Lower leg skin (tissue), 3 donors: ENCODE results near the gene PARP11.

Experiments
- POLR2A ChIP-seq, 2 donors: fragments of 450-650 bp; IDR thresholded peaks; one replicate each; pipeline ENCODE4 v1.6.1; 2016 to 2017; ENCODE audit warnings: antibody characterized with exemption in 2 of 2, mild to moderate bottlenecking in 1 of 2, moderate library complexity in 1 of 2
- TF ChIP-seq, protein P1 (sequence below), 3 donors: fragments of 450-650 bp; IDR thresholded peaks; one replicate each; pipeline ENCODE4 v1.5.1; 2016; ENCODE audit warnings: antibody characterized with exemption in 3 of 3, mild to moderate bottlenecking in 3 of 3, moderate library complexity in 2 of 3

DNA sequence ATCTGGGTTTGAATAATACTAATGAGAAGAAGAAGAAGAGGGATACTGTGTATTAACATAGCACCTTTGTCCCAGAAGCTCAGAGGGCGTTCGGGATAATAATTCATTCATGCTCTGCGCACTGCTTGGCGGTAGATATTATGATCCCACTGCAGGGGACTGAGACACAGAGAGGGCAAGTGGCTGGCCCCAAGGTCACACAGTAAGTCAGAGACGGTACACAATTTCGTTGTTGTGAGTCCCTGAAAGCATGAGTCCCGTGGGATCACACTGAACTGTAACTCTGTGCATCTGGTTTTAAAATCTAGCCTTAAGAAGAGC is 47.9 kb upstream of the PARP11 start:
- TF ChIP-seq, protein P1, sequence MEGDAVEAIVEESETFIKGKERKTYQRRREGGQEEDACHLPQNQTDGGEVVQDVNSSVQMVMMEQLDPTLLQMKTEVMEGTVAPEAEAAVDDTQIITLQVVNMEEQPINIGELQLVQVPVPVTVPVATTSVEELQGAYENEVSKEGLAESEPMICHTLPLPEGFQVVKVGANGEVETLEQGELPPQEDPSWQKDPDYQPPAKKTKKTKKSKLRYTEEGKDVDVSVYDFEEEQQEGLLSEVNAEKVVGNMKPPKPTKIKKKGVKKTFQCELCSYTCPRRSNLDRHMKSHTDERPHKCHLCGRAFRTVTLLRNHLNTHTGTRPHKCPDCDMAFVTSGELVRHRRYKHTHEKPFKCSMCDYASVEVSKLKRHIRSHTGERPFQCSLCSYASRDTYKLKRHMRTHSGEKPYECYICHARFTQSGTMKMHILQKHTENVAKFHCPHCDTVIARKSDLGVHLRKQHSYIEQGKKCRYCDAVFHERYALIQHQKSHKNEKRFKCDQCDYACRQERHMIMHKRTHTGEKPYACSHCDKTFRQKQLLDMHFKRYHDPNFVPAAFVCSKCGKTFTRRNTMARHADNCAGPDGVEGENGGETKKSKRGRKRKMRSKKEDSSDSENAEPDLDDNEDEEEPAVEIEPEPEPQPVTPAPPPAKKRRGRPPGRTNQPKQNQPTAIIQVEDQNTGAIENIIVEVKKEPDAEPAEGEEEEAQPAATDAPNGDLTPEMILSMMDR (IDR thresholded peaks at IDR 0.05): no peak
- TF ChIP-seq POLR2A (IDR thresholded peaks at IDR 0.05): no peak
